ENCODE data around the gene NFASC. TPM values are rescaled to one million over a fixed set of nuclear protein-coding genes. Genes with fewer than 3 reads are reported as not detected.
A peak's percentile ranks its signal among the peaks of the same experiment; 100 is the strongest.

NFASC gene
- total RNA-seq, 1 donor from 2014 or later, result 6.9 TPM

DNA sequence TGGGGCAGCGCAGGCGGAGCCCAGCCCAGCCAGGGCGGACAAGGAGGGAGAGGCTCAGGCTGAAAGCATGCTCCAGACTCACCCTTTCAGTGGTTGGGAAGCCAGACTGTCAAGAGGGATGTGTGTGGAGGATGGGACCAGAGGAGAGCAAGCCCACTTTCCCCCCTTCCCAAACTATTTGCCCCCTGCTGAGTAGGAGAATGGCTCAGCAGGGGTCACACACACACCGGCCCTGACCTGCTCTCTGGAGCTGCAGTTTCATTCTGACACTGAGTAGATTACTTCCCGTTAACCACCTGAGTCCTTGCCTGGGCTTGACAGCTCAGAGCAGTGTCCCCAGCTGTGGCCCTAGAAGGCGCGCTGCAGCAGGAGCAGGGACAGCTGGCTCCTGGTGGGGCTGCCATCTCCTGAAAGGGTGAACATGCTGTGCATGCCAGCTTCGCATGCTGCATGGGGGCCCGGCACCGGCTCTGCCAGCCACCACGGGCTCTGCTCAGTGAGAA, 120.7 kb downstream of the NFASC start:
- no peak for TF ChIP-seq CTCF (IDR thresholded peaks at IDR 0.05; ENCODE audit: unreplicated experiment)
- H3K4me3 Mint-ChIP-seq (ENCODE audit: low read depth), result no peak overlapping the region
- peaks cover 44% of the 10 kb centered on the region for H3K27me3 Mint-ChIP-seq
- no peaks in the 10 kb centered on the region for H3K9me3 Mint-ChIP-seq (ENCODE audit: low read depth)
- peaks cover 11% of the 10 kb centered on the region for H3K4me1 Mint-ChIP-seq (ENCODE audit: low read depth)
- DNase-seq (ENCODE audit: low spot score, unreplicated experiment), result no peak
- no peak overlapping the region for H3K27ac Mint-ChIP-seq
- H3K36me3 Mint-ChIP-seq (ENCODE audit: insufficient read depth), result no peaks in the 10 kb centered on the region

GRCh38 chr1:204992201-204992997, 121.7 kb downstream of the NFASC start:
- no peak overlapping the region for H3K4me3 Mint-ChIP-seq (ENCODE audit: low read depth)
- no peak for DNase-seq (ENCODE audit: low spot score, unreplicated experiment)
- H3K4me1 Mint-ChIP-seq (ENCODE audit: low read depth), result peaks cover 11% of the 10 kb centered on the region
- no peaks in the 10 kb centered on the region for H3K36me3 Mint-ChIP-seq (ENCODE audit: insufficient read depth)
- H3K27me3 Mint-ChIP-seq, result peaks cover 44% of the 10 kb centered on the region
- no peak for TF ChIP-seq CTCF (IDR thresholded peaks at IDR 0.05; ENCODE audit: unreplicated experiment)
- peak overlapping the region; percentile 16 for H3K27ac Mint-ChIP-seq
- no peaks in the 10 kb centered on the region for H3K9me3 Mint-ChIP-seq (ENCODE audit: low read depth)

- no peak overlapping the region for H3K4me3 Mint-ChIP-seq (ENCODE audit: low read depth)
- DNase-seq (ENCODE audit: low spot score, unreplicated experiment), result no peak
- H3K27me3 Mint-ChIP-seq, result peaks cover 44% of the 10 kb centered on the region
- H3K4me1 Mint-ChIP-seq (ENCODE audit: low read depth), result peaks cover 11% of the 10 kb centered on the region
- H3K9me3 Mint-ChIP-seq (ENCODE audit: low read depth), result no peaks in the 10 kb centered on the region
- no peak overlapping the region for H3K27ac Mint-ChIP-seq
- H3K36me3 Mint-ChIP-seq (ENCODE audit: insufficient read depth), result no peaks in the 10 kb centered on the region
- TF ChIP-seq CTCF (IDR thresholded peaks at IDR 0.05; ENCODE audit: unreplicated experiment), result no peak
Observed at GRCh38 chr1:204992998-204993314, 122.3 kb downstream of the NFASC start.

GRCh38 chr1:204994086-204994862, 123.6 kb downstream of the NFASC start:
- Mint-ChIP-seq H3K9me3 (ENCODE audit: low read depth) (no peaks in the 10 kb centered on the region), H3K4me3 (ENCODE audit: low read depth) (no peak overlapping the region), H3K27ac (no peak overlapping the region), H3K36me3 (ENCODE audit: insufficient read depth) (no peaks in the 10 kb centered on the region), H3K4me1 (ENCODE audit: low read depth) (peaks cover 11% of the 10 kb centered on the region), H3K27me3 (peaks cover 40% of the 10 kb centered on the region)
- no peak for DNase-seq (ENCODE audit: low spot score, unreplicated experiment)
- TF ChIP-seq CTCF (IDR thresholded peaks at IDR 0.05; ENCODE audit: unreplicated experiment), result no peak

DNA sequence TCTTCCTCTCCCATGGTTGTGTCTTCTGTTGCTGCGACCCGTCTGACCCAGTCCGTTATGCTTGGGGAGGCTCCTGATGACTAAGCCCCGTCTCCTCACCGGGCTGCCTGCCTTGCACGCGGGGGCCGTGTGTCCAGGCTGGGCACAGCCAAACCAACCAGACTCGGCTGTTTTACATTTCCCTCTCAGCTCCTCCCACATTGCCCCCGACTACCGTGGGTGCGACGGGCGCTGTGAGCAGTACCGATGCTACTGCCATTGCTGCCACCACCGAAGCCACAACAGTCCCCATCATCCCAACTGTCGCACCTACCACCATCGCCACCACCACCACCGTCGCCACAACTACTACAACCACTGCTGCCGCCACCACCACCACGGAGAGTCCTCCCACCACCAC, 126.3 kb downstream of the NFASC start:
- Mint-ChIP-seq H3K4me1 (ENCODE audit: low read depth) (peaks cover 11% of the 10 kb centered on the region), H3K36me3 (ENCODE audit: insufficient read depth) (no peaks in the 10 kb centered on the region), H3K27ac (no peak overlapping the region), H3K9me3 (ENCODE audit: low read depth) (no peaks in the 10 kb centered on the region), H3K27me3 (peaks cover 27% of the 10 kb centered on the region), H3K4me3 (ENCODE audit: low read depth) (no peak overlapping the region)
- TF ChIP-seq CTCF (IDR thresholded peaks at IDR 0.05; ENCODE audit: unreplicated experiment), result no peak
- DNase-seq (ENCODE audit: low spot score, unreplicated experiment), result no peak
